AG09319 (cell line): ENCODE measurements around the gene LEMD1.

Source experiments
- DNase-seq: peaks from one replicate; pipeline ENCODE4 v3.0.0-alpha.2; 2010; ENCODE audit warnings: low read depth; ENCODE audit errors: extremely low read depth
- CTCF ChIP-seq: IDR thresholded peaks from 2 replicates; pipeline ENCODE4 v1.5.1; 2011; ENCODE audit warnings: low read depth, mild to moderate bottlenecking, inconsistent platforms, low read length, moderate library complexity

The LEMD1 gene

GRCh38 chr1:205360891-205361290 is 61.0 kb downstream of the LEMD1 start:
- no peak for DNase-seq
- no peak for TF ChIP-seq CTCF

GRCh38 chr1:205359771-205360565 is 61.9 kb downstream of the LEMD1 start:
- DNase-seq: no peak
- TF ChIP-seq CTCF: no peak

GRCh38 chr1:205358579-205358978 is 63.3 kb downstream of the LEMD1 start:
- DNase-seq: no peak
- no peak for TF ChIP-seq CTCF

- no peak for DNase-seq
- no peak for TF ChIP-seq CTCF
Observed at GRCh38 chr1:205357567-205357966, 64.3 kb downstream of the LEMD1 start.

GRCh38 chr1:205356440-205357139 is 65.3 kb downstream of the LEMD1 start, which contains the start of gene KLHDC8A:
KLHDC8A (minus strand) TSS chr1:205356922; CDS start chr1:205343604, 13,318 bp downstream.
- no peak for TF ChIP-seq CTCF
- no peak for DNase-seq

- TF ChIP-seq CTCF: no peak
- DNase-seq: no peak
Observed at GRCh38 chr1:205355075-205355453, 66.8 kb downstream of the LEMD1 start.
